Sigmoid colon (tissue), 7 donors: ENCODE measurements around the gene HSD17B8. TPM values are rescaled to one million over a fixed set of nuclear protein-coding genes. Genes with fewer than 3 reads are reported as not detected.

Experiments
- DNase-seq: peaks from one replicate; pipeline ENCODE4 v3.0.0-alpha.2; 2019
- H3K27ac ChIP-seq, 4 donors: fragments of 200-600 bp; sonication (generic); one replicate each; pipeline ENCODE4 v1.5.1; 2016 to 2019; ENCODE audit warnings: mild to moderate bottlenecking in 1 of 4
- H3K27me3 ChIP-seq, 3 donors: fragments of 200-600 bp; sonication (generic); one replicate each; pipeline ENCODE4 v1.5.1; 2019; ENCODE audit warnings: mild to moderate bottlenecking in 1 of 3
- H3K36me3 ChIP-seq, 4 donors: fragments of 200-600 bp; sonication (generic); one replicate each; pipeline ENCODE4 v1.5.1; 2016 to 2019
- H3K4me1 ChIP-seq, 4 donors: fragments of 200-600 bp; sonication (generic); one replicate each; pipeline ENCODE4 v1.5.1; 2017 to 2019
- H3K4me3 ChIP-seq, 4 donors: fragments of 200-600 bp; sonication (generic); one replicate each; pipeline ENCODE4 v1.5.1; 2017 to 2019; ENCODE audit warnings: mild to moderate bottlenecking in 2 of 4, moderate library complexity in 1 of 4
- H3K9me3 ChIP-seq, 4 donors: fragments of 200-600 bp in 3 of 4; sonication (generic) in 3 of 4; one replicate each; pipeline versions ENCODE4 v1.5.1 to v1.6.1; 2013 to 2019
- EP300 ChIP-seq, 4 donors: sonication (generic); formaldehyde crosslinking; IDR thresholded peaks; one replicate each; pipeline ENCODE4 v1.6.1; 2017; ENCODE audit warnings: antibody characterized with exemption in 4 of 4
- POLR2A ChIP-seq, 2 donors: fragments of 450-650 bp; IDR thresholded peaks; one replicate each; pipeline ENCODE4 v1.6.1; 2016; ENCODE audit warnings: antibody characterized with exemption in 2 of 2, mild to moderate bottlenecking in 2 of 2, moderate library complexity in 2 of 2
- POLR2AphosphoS5 ChIP-seq, 4 donors: sonication (generic); formaldehyde crosslinking; IDR thresholded peaks; one replicate each; pipeline ENCODE4 v1.6.1; 2017; ENCODE audit warnings: antibody characterized with exemption in 4 of 4
- WGBS, 2 donors: extraction: QIAGEN DNeasy Blood & Tissue Kit; methylation state at CpG; one replicate each; pipeline ENCODE4 v1.1.7; 2013; 5-methylcytosine and 5-hydroxymethylcytosine counted together
- intact Hi-C: fragments of 100-400 bp; cut with DNase I; formaldehyde crosslinking; loops from one replicate; pipeline ENCODE4 v1.15.1; 2023
- polyA plus RNA-seq, 3 donors: library from polyadenylated mRNA; stranded (reverse); fragments of 200-250 nt; gene quantifications; one replicate each; pipeline ENCODE4 v1.2.3, GENCODE V29; 2013
- total RNA-seq, 4 donors: library from RNA; depleted of rRNA; stranded (reverse); fragments of >200 nt; gene quantifications; one replicate each; pipeline ENCODE4 v1.1.0, GENCODE V29; 2016
- TF ChIP-seq, protein P1 (sequence below), 4 experiments: fragments of 450-650 bp in 3 of 4; fragments of 200-600 bp in 1 of 4; IDR thresholded peaks; one replicate each; pipeline ENCODE4 v1.5.1; 2016 to 2019; ENCODE audit warnings: antibody characterized with exemption in 4 of 4, mild to moderate bottlenecking in 3 of 4, moderate library complexity in 2 of 4
- donor health status: healthy with polysubstance abuse.
- donor health status: Bipolar disorder and iron deficiency.
- donor health status: healthy.

The HSD17B8 gene
- total and polyA plus RNA-seq, 7 donors, result 17.3 to 27.3 (median 19.0) TPM; not detected in 1

DNA sequence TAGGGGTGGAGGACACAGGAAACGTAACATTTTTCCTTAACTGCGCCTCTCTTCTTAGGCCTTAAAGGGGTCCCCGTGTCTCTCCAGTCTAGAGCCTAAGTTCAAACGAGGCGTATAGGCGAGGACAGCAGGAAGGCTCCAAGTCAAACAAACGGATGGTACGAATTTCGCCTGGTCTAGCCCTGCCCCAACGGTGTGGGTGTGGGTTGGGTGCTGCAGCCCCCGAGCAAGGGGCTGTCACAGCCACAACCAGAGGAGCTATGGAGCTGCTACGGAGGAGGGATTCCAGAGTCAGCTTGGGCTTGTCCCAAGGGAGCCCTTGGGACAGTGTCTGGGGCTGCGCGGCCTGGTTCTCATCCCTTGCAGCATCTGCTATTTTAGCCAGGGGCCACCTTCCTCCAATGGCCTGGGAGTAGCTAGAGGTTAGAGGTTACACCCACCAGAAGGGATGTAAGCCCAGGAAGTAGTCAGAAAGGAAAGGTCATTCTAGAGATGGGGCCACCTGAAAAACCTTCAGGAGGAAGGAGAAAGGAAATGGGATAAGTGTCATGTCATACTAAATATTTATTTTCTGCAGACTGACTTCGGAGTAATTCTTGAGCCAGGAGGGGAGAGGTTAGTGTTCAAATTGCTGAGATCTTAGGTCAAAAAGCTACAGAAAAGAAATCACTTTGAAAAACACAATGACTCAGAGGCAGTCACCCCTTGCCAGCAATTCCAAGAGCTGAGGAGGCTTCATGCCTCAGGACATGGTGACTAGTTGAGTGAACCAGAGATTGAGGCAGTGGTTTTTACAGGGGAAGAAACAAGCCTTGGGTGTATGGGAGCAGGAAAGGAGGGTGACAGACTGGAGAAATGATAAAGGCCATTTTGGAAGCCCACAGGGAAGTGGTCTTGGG, 45.5 kb downstream of the HSD17B8 start:
- TF ChIP-seq, protein P1, sequence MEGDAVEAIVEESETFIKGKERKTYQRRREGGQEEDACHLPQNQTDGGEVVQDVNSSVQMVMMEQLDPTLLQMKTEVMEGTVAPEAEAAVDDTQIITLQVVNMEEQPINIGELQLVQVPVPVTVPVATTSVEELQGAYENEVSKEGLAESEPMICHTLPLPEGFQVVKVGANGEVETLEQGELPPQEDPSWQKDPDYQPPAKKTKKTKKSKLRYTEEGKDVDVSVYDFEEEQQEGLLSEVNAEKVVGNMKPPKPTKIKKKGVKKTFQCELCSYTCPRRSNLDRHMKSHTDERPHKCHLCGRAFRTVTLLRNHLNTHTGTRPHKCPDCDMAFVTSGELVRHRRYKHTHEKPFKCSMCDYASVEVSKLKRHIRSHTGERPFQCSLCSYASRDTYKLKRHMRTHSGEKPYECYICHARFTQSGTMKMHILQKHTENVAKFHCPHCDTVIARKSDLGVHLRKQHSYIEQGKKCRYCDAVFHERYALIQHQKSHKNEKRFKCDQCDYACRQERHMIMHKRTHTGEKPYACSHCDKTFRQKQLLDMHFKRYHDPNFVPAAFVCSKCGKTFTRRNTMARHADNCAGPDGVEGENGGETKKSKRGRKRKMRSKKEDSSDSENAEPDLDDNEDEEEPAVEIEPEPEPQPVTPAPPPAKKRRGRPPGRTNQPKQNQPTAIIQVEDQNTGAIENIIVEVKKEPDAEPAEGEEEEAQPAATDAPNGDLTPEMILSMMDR (IDR thresholded peaks at IDR 0.05), result no peak
- TF ChIP-seq EP300 (IDR thresholded peaks at IDR 0.05), result no peak
- TF ChIP-seq POLR2AphosphoS5 (IDR thresholded peaks at IDR 0.05), result no peak
- no peak for TF ChIP-seq POLR2A (IDR thresholded peaks at IDR 0.05)
- H3K4me1 ChIP-seq, result peaks cover 0 to 27% (median 24%) of the 10 kb centered on the region in 4 donors
- H3K27ac ChIP-seq, result peak overlapping the region; percentile 89 to 94 (median 94)
- peaks cover 0 to 22% (median 4%) of the 10 kb centered on the region in 4 donors for H3K36me3 ChIP-seq
- WGBS, 2 donors, result 20% methylated on average over 15 of the region's 15 CpGs
- DNase-seq, result peak; percentile 68
- no peaks in the 10 kb centered on the region for H3K27me3 ChIP-seq
- no peaks in the 10 kb centered on the region for H3K9me3 ChIP-seq
- H3K4me3 ChIP-seq, result peak overlapping the region; percentile 37 to 64 (median 54)
- intact Hi-C loops, result loop anchor here (2.0 to 5.0 kb wide), 4 partner anchors 41 to 358 kb away; partner anchors contain the start of genes RING1, RXRB and SLC39A7

DNA sequence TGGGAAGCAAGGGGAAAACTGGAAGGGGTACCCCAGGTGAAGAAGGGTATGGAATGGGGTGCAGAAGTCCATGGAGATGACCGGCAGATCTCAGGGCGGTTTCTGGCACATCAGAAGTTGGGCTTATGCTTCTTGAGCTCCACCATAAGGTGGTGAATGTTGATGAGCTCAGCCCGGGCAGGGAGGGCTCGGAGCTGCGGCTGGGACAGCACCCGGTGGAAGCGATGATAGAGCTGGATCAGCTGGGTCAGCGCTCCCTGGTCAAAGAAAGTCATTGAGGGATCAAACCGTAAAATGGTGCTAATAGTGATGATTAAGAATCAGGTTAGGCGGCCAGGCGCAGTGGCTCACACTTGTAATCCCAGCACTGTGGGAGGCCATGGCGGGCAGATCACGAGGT, 46.3 kb downstream of the HSD17B8 start:
- peaks cover 0 to 27% (median 24%) of the 10 kb centered on the region in 4 donors for H3K4me1 ChIP-seq
- WGBS, 2 donors, result 92 to 98% methylated on average over 13 of the region's 13 CpGs
- no peaks in the 10 kb centered on the region for H3K27me3 ChIP-seq
- no peak for DNase-seq
- no peaks in the 10 kb centered on the region for H3K9me3 ChIP-seq
- no peak overlapping the region for H3K4me3 ChIP-seq
- intact Hi-C loops, result no loop called here
- H3K27ac ChIP-seq, result peak overlapping the region; percentile 89 to 94 (median 94)
- peaks cover 0 to 23% (median 4%) of the 10 kb centered on the region in 4 donors for H3K36me3 ChIP-seq
- TF ChIP-seq POLR2A (IDR thresholded peaks at IDR 0.05) (no peak), EP300 (IDR thresholded peaks at IDR 0.05) (no peak), POLR2AphosphoS5 (IDR thresholded peaks at IDR 0.05) (no peak)
- TF ChIP-seq, protein P1 (IDR thresholded peaks at IDR 0.05), result no peak

DNA sequence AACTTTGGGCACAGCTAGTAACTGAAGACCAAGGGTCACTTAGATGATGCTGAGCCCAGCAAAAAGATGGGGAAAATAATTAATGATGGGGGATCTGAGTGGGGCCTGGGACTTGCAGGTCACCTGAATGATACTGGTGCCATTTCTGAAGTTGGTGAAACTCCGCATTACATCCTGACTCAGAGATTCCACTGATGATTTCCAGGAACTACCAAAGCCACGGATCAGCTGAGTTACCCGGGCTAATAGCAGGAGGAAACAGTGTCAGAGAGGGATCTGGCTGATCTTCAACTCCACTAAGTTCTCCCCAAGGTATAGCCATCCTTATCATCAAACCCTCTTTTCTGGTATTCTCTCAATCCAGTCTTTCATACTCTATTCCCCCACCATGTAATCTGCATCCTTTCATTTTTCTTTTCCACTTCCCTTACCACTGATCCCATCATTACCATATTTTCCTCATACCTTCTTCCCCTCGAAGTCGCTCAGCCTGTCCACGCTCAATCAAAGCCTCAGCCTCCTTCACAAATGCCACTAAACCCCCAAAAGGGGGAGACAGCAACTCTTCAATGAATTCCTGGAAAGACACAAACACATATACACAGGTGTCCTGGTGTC, 47.0 kb downstream of the HSD17B8 start:
- Histone ChIP-seq H3K4me3 (no peak overlapping the region), H3K4me1 (peaks cover 0 to 27% (median 24%) of the 10 kb centered on the region in 4 donors), H3K36me3 (peaks cover 0 to 23% (median 4%) of the 10 kb centered on the region in 4 donors), H3K9me3 (no peaks in the 10 kb centered on the region), H3K27ac (no peak overlapping the region), H3K27me3 (no peaks in the 10 kb centered on the region)
- WGBS, 2 donors, result 88 to 92% methylated on average over 6 of the region's 6 CpGs
- no peak for DNase-seq
- intact Hi-C loops, result no loop called here
- TF ChIP-seq POLR2A (IDR thresholded peaks at IDR 0.05), result no peak
- TF ChIP-seq, protein P1 (IDR thresholded peaks at IDR 0.05), result no peak
- TF ChIP-seq POLR2AphosphoS5 (IDR thresholded peaks at IDR 0.05), result no peak
- no peak for TF ChIP-seq EP300 (IDR thresholded peaks at IDR 0.05)

DNA sequence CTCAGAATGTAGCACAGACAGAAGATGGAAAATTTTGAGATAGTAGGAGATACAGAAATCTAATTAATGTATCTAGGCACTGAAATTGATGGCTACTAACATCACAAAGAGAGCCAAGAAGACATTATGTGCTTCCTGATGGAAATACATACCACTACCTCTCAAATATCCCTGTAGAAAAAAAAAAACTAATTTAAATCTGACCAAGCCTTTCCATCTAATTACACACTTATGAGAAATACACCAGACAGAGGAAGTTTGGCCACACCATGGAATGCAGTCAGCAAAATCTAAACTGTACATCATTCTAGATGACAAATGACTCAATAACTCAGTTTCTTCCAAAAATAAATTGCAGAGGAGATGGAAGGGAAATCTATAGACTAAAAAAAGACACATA, 48.3 kb downstream of the HSD17B8 start:
- H3K9me3 ChIP-seq, result no peaks in the 10 kb centered on the region
- TF ChIP-seq EP300 (IDR thresholded peaks at IDR 0.05), result no peak
- DNase-seq, result no peak
- no peak overlapping the region for H3K27ac ChIP-seq
- H3K27me3 ChIP-seq, result no peaks in the 10 kb centered on the region
- intact Hi-C loops, result no loop called here
- peaks cover 0 to 25% (median 21%) of the 10 kb centered on the region in 4 donors for H3K4me1 ChIP-seq
- H3K36me3 ChIP-seq, result peaks cover 0 to 31% (median 8%) of the 10 kb centered on the region in 4 donors
- H3K4me3 ChIP-seq, result no peak overlapping the region

DNA sequence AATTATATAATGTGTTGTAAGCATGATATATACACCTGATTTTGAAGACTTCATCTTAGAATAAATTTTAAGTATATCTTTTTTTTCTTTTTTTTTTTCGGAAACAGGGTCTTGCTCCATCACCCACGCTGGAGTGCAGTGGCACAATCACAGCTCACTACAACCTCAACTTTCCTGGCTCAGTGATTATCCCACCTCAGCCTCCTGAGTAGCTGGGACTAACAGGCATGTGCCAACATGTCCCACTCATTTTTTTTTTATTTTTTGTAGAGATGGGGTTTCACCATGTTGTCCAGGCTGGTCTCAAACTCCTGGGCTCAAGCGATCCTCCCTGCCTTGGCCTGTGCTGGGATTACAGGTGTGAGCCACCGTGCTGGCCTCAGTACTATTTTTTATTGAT, 50.1 kb downstream of the HSD17B8 start:
- intact Hi-C loops, result no loop called here

More for the DNA sequence above, 50.1 kb downstream of the HSD17B8 start:
- H3K27me3 ChIP-seq, result no peaks in the 10 kb centered on the region
- peaks cover 0 to 46% (median 10%) of the 10 kb centered on the region in 4 donors for H3K36me3 ChIP-seq
- DNase-seq, result peak; percentile 12
- WGBS, 2 donors, result 95 to 97% methylated on average over 4 of the region's 4 CpGs
- no peak overlapping the region for H3K4me3 ChIP-seq
- TF ChIP-seq, protein P1 (IDR thresholded peaks at IDR 0.05), result no peak
- TF ChIP-seq POLR2AphosphoS5 (IDR thresholded peaks at IDR 0.05) (no peak), EP300 (IDR thresholded peaks at IDR 0.05) (no peak), POLR2A (IDR thresholded peaks at IDR 0.05) (no peak)
- no peak overlapping the region for H3K27ac ChIP-seq
- H3K9me3 ChIP-seq, result no peaks in the 10 kb centered on the region
- peaks cover 0 to 12% (median 12%) of the 10 kb centered on the region in 4 donors for H3K4me1 ChIP-seq
